Smooth muscle cell (in vitro differentiated cells): ENCODE results near the gene IFT74. TPM values are rescaled to one million over a fixed set of nuclear protein-coding genes. Genes with fewer than 3 reads are reported as not detected.
A peak's percentile ranks its signal among the peaks of the same experiment; 100 is the strongest.

ENCODE experiments used
- DNase-seq: peaks from one replicate; lab custom pipeline; 2025; ENCODE audit not compliant: unreplicated experiment; lab: John Stamatoyannopoulos, UW
- H2AFZ ChIP-seq: fragments of 200-600 bp; sonication (generic); 2 replicates; pipeline ENCODE4 v1.6.0; 2016; ENCODE audit warnings: antibody characterized with exemption, low read depth, mild to moderate bottlenecking
- H3F3A ChIP-seq: fragments of 200-600 bp; sonication (generic); 2 replicates; pipeline ENCODE4 v1.6.0; 2017; ENCODE audit warnings: antibody characterized with exemption, low read depth
- H3K27ac ChIP-seq: fragments of 200-600 bp; sonication (generic); 2 replicates; pipeline ENCODE4 v1.5.1; 2016; ENCODE audit warnings: low read depth, mild to moderate bottlenecking
- H3K27me3 ChIP-seq: fragments of 200-600 bp; sonication (generic); 2 replicates; pipeline ENCODE4 v1.6.1; 2016; ENCODE audit warnings: low read depth, mild to moderate bottlenecking
- H3K36me3 ChIP-seq: fragments of 200-600 bp; sonication (generic); 2 replicates; pipeline ENCODE4 v1.5.1; 2016; ENCODE audit warnings: low read depth
- H3K4me1 ChIP-seq: fragments of 200-600 bp; sonication (generic); 2 replicates; pipeline ENCODE4 v1.5.1; 2016; ENCODE audit warnings: low read depth
- H3K4me2 ChIP-seq: fragments of 200-600 bp; sonication (generic); 2 replicates; pipeline ENCODE4 v1.6.0; 2016; ENCODE audit warnings: mild to moderate bottlenecking
- H3K4me3 ChIP-seq: fragments of 200-600 bp; sonication (generic); 2 replicates; pipeline ENCODE4 v1.5.1; 2016; ENCODE audit warnings: mild to moderate bottlenecking
- H3K79me2 ChIP-seq: fragments of 200-600 bp; sonication (generic); 2 replicates; pipeline ENCODE4 v1.6.0; 2016; ENCODE audit warnings: low read depth, mild to moderate bottlenecking
- H3K9ac ChIP-seq: fragments of 200-600 bp; sonication (generic); 2 replicates; pipeline ENCODE4 v1.6.0; 2016; ENCODE audit warnings: low read depth
- H3K9me3 ChIP-seq: fragments of 200-600 bp; sonication (generic); replicated peaks from 2 replicates; pipeline ENCODE4 v1.5.1; 2016; ENCODE audit warnings: low read depth
- H4K20me1 ChIP-seq: fragments of 200-600 bp; sonication (generic); 2 replicates; pipeline ENCODE4 v1.6.0; 2016; ENCODE audit warnings: low read depth
- WGBS: methylation state at CpG from one replicate; pipeline ENCODE4 v1.1.7; 2016; ENCODE audit warnings: low lambda C conversion rate; 5-methylcytosine and 5-hydroxymethylcytosine counted together
- polyA plus RNA-seq: library from polyadenylated mRNA; unstranded; fragments of >200 nt; fragmentation: Nextera tagmentation; extraction: Ambion mirVana; gene quantifications from 2 replicates; pipeline ENCODE4 v1.2.1, GENCODE V29; 2016
- total RNA-seq: library from RNA; depleted of rRNA; stranded (reverse); fragments of >200 nt; gene quantifications from 2 replicates; pipeline ENCODE4 v1.2.3, GENCODE V29; 2014
- TF ChIP-seq, protein P1 (sequence below): fragments of 200-600 bp; sonication (generic); IDR thresholded peaks from 2 replicates; pipeline ENCODE4 v1.5.1; 2017; ENCODE audit warnings: borderline replicate concordance, mild to moderate bottlenecking, antibody characterized with exemption; ENCODE audit not compliant: insufficient read depth, poor library complexity, severe bottlenecking

The IFT74 gene
- total and polyA plus RNA-seq, 2 experiments from 2014 or later = 10.9 to 12.5 TPM

- H4K20me1 ChIP-seq = peaks cover 6% of the 10 kb centered on the region
- H3K27ac ChIP-seq = no peak overlapping the region
- 97% methylated on average over 4 of the region's 4 CpGs for WGBS
- no peaks in the 10 kb centered on the region for H3K9me3 ChIP-seq
- H3K4me1 ChIP-seq = no peaks in the 10 kb centered on the region
- TF ChIP-seq, protein P1, sequence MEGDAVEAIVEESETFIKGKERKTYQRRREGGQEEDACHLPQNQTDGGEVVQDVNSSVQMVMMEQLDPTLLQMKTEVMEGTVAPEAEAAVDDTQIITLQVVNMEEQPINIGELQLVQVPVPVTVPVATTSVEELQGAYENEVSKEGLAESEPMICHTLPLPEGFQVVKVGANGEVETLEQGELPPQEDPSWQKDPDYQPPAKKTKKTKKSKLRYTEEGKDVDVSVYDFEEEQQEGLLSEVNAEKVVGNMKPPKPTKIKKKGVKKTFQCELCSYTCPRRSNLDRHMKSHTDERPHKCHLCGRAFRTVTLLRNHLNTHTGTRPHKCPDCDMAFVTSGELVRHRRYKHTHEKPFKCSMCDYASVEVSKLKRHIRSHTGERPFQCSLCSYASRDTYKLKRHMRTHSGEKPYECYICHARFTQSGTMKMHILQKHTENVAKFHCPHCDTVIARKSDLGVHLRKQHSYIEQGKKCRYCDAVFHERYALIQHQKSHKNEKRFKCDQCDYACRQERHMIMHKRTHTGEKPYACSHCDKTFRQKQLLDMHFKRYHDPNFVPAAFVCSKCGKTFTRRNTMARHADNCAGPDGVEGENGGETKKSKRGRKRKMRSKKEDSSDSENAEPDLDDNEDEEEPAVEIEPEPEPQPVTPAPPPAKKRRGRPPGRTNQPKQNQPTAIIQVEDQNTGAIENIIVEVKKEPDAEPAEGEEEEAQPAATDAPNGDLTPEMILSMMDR = no peak
- no peak for DNase-seq
- H3K36me3 ChIP-seq = peaks cover 35% of the 10 kb centered on the region
- no peak overlapping the region for H2AFZ ChIP-seq
- H3K79me2 ChIP-seq = peaks cover 2% of the 10 kb centered on the region
- no peaks in the 10 kb centered on the region for H3K27me3 ChIP-seq
- H3F3A ChIP-seq = no peaks in the 10 kb centered on the region
- H3K4me2 ChIP-seq = no peak overlapping the region
- H3K4me3 ChIP-seq = no peak overlapping the region
- no peak overlapping the region for H3K9ac ChIP-seq
Measured at GRCh38 chr9:26925609-26926008, 30.6 kb upstream of the IFT74 start.

GRCh38 chr9:26928902-26929495 is 27.2 kb upstream of the IFT74 start:
- H3K27ac ChIP-seq = peak overlapping the region; percentile 23
- no peak overlapping the region for H3K4me2 ChIP-seq
- whole genome bisulfite sequencing = 90% methylated on average over 8 of the region's 8 CpGs
- TF ChIP-seq, protein P1 = no peak
- H3K4me3 ChIP-seq = no peak overlapping the region
- DNase-seq = no peak
- no peak overlapping the region for H3K9ac ChIP-seq
- no peaks in the 10 kb centered on the region for H3K4me1 ChIP-seq
- H3K79me2 ChIP-seq = peaks cover 25% of the 10 kb centered on the region
- H3K27me3 ChIP-seq = no peaks in the 10 kb centered on the region
- no peaks in the 10 kb centered on the region for H3K9me3 ChIP-seq
- no peaks in the 10 kb centered on the region for H3F3A ChIP-seq
- H4K20me1 ChIP-seq = peaks cover 22% of the 10 kb centered on the region
- H2AFZ ChIP-seq = no peak overlapping the region
- peaks cover 25% of the 10 kb centered on the region for H3K36me3 ChIP-seq

DNA sequence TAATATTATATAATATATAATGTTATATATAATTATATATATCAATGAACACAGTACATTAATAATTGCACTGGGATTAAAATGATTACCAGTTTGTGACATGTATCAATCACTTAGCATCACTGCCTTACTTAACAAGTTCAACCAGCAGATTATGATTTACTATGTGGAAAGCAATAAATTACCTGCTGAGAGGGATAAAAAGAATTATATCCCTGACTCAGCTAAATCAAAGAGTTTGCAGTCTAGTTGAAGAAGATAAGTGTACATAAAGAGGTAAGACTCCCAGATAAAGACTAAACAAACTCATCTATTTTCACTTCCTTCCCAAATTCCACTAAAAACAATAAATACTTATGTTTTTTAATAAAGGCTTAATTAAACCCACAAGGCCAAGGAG is 20.4 kb upstream of the IFT74 start:
- TF ChIP-seq, protein P1 = no peak
- H3K27me3 ChIP-seq = no peaks in the 10 kb centered on the region
- H2AFZ ChIP-seq = no peak overlapping the region
- peaks cover 54% of the 10 kb centered on the region for H4K20me1 ChIP-seq
- no peaks in the 10 kb centered on the region for H3F3A ChIP-seq
- H3K9ac ChIP-seq = no peak overlapping the region
- DNase-seq = no peak
- H3K36me3 ChIP-seq = no peaks in the 10 kb centered on the region
- peaks cover 6% of the 10 kb centered on the region for H3K4me1 ChIP-seq
- H3K79me2 ChIP-seq = peaks cover 87% of the 10 kb centered on the region
- no peaks in the 10 kb centered on the region for H3K9me3 ChIP-seq
- peak overlapping the region; percentile 23 for H3K4me2 ChIP-seq
- no peak overlapping the region for H3K4me3 ChIP-seq
- H3K27ac ChIP-seq = peak overlapping the region; percentile 45

GRCh38 chr9:26937816-26938371 is 18.3 kb upstream of the IFT74 start:
- H3K36me3 ChIP-seq = no peaks in the 10 kb centered on the region
- peaks cover 6% of the 10 kb centered on the region for H3K4me1 ChIP-seq
- WGBS = 100% methylated on average over 3 of the region's 3 CpGs
- TF ChIP-seq, protein P1 = no peak
- H3F3A ChIP-seq = no peaks in the 10 kb centered on the region
- H3K79me2 ChIP-seq = peaks cover 90% of the 10 kb centered on the region
- H3K4me2 ChIP-seq = no peak overlapping the region
- no peak overlapping the region for H3K27ac ChIP-seq
- H4K20me1 ChIP-seq = peaks cover 54% of the 10 kb centered on the region
- DNase-seq = no peak
- H3K27me3 ChIP-seq = no peaks in the 10 kb centered on the region
- H2AFZ ChIP-seq = no peak overlapping the region
- H3K9ac ChIP-seq = no peak overlapping the region
- H3K4me3 ChIP-seq = no peak overlapping the region
- H3K9me3 ChIP-seq = no peaks in the 10 kb centered on the region
